KOPT-K1 (cell line): ENCODE data around the gene AIFM3.

Experiments used
- H3K27ac ChIP-seq: fragments of 200-600 bp; sonication (generic); 2 replicates; pipeline ENCODE4 v1.5.1; 2016; ENCODE audit warnings: antibody characterized with exemption, mild to moderate bottlenecking, low read depth, low read length; ENCODE audit not compliant: poor library complexity, severe bottlenecking
- H3K36me3 ChIP-seq: fragments of 200-600 bp; sonication (generic); 2 replicates; pipeline ENCODE4 v1.5.1; 2017; ENCODE audit warnings: antibody characterized with exemption, mild to moderate bottlenecking, low read length, moderate library complexity; ENCODE audit not compliant: insufficient read depth
- H3K9me3 ChIP-seq: fragments of 200-600 bp; sonication (generic); 2 replicates; pipeline ENCODE4 v1.5.1; 2017; ENCODE audit warnings: antibody characterized with exemption, low read length, mild to moderate bottlenecking; ENCODE audit not compliant: insufficient read depth, poor library complexity, severe bottlenecking

AIFM3 gene

DNA sequence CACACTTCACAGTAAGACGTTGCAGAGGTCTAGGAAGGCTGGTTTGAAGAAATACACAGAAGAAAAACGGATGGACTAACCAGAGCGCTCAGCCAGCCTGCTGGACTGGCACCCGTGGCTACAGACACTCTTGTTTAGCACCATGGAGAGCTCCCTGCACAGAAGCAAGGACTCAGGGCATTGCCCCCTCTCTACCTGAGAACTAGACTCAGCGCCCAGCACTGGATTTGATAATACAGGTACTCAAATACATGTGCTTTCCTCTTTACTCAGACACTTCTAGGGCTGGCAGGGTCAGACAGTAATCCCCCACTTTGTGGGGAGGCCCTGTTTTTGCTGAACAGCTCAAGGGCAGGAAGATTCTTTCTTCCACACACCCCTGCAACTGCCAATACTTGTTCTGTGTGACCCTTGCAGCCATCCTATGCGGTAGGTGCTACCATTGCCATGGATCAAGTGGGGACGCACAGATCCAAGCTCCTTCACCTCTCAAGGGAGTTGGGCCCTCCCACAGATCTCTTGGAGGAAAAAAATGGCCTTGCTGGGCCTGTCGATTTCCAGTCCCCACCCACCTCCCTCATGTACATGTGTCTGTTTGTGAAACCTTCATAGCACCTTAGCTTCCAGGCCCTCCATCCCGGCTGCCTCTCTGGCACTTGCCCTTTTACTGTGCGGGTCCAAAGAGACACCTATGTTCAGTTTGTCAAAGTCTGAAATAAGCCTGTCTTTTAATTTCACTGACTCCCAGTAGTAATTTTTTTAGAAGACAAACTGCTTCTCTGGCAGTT is 42.8 kb downstream of the AIFM3 start:
- no peaks in the 10 kb centered on the region for H3K36me3 ChIP-seq
- H3K27ac ChIP-seq, result no peak overlapping the region
- H3K9me3 ChIP-seq, result no peaks in the 10 kb centered on the region

- H3K36me3 ChIP-seq, result no peaks in the 10 kb centered on the region
- no peaks in the 10 kb centered on the region for H3K9me3 ChIP-seq
- no peak overlapping the region for H3K27ac ChIP-seq
Measured at GRCh38 chr22:21010426-21011113, 43.5 kb downstream of the AIFM3 start.

DNA sequence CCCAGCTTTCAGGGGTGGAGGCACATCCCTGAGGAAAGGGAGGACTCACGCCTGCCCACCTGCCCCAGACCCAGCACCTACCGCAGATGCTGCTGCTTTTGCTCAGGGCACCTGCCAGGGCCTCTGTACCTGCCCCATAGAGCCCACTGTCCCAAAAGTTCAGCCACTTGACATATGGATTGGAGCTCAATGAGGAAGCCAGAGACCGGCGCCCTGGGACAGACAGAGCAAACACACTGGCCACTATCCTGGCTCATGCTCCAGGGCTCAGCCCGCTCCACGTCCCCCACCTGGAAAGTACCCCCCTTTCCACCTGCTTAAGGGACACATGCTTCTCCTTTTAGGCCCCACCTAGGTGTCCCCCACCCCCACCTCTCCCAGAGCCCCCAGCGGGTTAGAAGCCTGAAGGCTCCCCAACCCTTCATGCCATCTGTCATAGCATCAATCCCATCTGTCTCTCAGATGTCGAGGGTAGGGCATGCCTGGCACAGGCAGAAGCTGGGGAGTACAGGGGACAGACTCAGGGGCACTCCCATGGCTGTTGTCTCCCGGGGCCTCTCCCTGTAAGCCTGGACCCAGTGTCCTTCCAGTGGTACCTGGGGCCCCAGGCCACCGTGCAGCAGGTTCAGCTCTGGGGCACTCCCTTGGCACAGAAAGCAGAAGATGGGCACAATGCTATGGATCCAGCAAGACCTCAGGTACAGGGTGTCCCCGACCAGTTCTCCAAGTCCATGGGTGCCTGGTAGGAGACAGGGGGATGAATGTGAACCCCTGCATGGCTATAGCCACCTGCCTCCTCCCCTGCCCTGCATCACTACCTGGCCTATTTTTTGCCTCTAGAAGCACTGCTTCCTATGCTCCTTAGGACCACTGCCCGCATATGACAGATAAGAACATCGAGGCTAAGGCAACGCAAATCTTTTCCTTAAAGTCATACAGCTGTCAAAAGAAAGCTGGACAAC is 45.7 kb downstream of the AIFM3 start:
- no peaks in the 10 kb centered on the region for H3K9me3 ChIP-seq
- H3K36me3 ChIP-seq, result no peaks in the 10 kb centered on the region
- no peak overlapping the region for H3K27ac ChIP-seq

DNA sequence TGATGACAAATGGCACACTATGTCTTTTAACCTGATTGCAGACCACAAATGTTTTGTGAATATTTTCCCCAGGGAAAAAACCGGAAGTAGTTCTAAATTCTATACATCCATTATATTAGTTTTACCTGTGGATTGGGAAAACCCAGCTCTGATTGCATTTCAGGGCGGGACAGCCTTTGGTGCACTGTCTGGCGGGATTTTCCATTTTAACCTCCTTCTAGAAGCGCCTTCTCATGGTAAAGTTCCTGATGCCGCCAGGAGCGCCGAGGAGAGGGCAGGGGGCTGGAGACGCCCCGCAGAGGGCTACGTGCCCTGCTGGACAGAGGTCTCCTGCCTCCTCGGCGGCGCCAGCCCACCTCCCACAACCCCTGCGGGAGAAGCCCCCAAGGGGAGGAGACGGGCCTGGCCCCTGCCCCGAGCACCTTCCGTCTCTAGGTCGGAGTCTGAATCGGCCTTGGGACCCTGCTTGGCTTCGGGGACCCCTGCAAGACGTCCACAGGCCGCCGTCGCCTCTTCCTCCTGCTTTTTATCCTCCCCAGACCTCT is 46.7 kb downstream of the AIFM3 start:
- no peaks in the 10 kb centered on the region for H3K9me3 ChIP-seq
- H3K36me3 ChIP-seq, result no peaks in the 10 kb centered on the region
- H3K27ac ChIP-seq, result no peak overlapping the region

DNA sequence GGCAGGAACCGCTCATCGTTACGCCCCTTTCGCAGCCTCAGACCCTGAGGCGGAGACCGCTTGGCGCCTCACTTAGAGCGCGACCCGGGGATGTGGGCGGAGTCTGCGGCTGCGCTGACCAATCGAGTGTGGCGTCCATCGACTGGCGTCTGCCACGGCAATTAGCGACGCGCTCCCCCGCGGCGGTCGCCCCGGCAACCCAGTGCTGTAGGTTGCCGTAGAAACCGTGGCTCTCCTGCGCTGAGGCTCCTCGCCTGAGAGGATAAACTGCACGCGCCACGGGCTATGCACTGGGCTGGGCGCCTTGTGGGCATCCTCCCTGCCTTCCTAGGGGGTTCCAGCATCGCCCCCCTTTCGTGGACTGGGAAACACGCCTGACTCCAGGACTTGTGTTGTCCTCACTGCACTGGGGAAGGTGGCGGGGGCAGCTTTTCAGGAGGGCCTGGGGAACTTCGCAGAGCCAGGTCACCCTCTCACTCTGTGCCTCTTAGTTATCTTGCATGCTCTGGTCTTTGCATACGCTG is 47.2 kb downstream of the AIFM3 start:
- H3K9me3 ChIP-seq, result no peaks in the 10 kb centered on the region
- H3K27ac ChIP-seq, result no peak overlapping the region
- H3K36me3 ChIP-seq, result no peaks in the 10 kb centered on the region

- Histone ChIP-seq H3K27ac (no peak within 1 kb of the TSS), H3K36me3 (no peaks in the 10 kb centered on the region), H3K9me3 (no peaks in the 10 kb centered on the region)
Measured at GRCh38 chr22:21014726-21015465, 47.8 kb downstream of the AIFM3 start, which contains the start of gene P2RX6. Gene P2RX6, plus strand, starts transcription at chr22:21015165. Its CDS starts 10 bp downstream, at chr22:21015175.

- H3K27ac ChIP-seq, result no peak overlapping the region
- no peaks in the 10 kb centered on the region for H3K36me3 ChIP-seq
- no peaks in the 10 kb centered on the region for H3K9me3 ChIP-seq
Measured at GRCh38 chr22:21015466-21016006, 48.5 kb downstream of the AIFM3 start.

DNA sequence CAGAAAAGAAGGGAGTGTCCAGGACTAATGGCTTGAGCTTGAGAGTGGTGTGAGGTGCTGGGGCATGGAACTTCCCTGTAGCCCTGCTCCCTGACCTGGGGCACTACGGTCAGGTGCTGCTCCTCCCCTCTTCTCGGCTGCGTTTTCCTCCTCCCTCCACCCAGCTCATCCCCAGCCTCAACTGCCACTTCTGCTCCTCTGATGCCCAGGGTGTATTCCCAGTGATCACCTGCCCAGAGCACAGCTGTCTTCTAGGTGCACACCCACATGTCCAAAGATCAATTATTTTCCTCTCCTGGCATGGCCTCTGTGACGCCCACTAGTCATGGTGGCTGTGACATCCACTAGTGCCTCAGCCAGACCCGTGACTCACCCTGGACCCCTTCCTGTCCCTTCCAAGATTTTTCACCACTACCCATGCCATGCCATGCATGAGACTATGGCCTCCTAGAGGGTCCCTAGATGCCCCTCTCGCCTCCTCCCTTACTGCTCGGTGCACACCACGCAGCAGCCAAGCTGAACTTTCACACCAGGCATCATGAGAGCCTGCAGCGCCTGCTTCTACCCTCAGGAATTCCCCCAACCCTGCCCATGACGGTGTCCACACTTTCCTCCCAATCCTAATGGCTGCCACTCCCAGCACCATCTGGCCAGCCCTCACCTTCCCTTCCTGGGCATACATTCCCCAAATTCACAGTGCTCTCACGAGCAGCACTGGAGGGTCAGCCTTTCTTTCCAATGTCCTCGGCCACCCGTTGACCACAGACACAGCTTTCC is 49.8 kb downstream of the AIFM3 start:
- Histone ChIP-seq H3K27ac (no peak overlapping the region), H3K36me3 (no peaks in the 10 kb centered on the region), H3K9me3 (no peaks in the 10 kb centered on the region)

- H3K9me3 ChIP-seq, result no peaks in the 10 kb centered on the region
- H3K36me3 ChIP-seq, result no peaks in the 10 kb centered on the region
- H3K27ac ChIP-seq, result no peak overlapping the region
Measured at GRCh38 chr22:21018314-21018713, 51.3 kb downstream of the AIFM3 start.

GRCh38 chr22:21020802-21021429 is 53.9 kb downstream of the AIFM3 start:
- Histone ChIP-seq H3K9me3 (no peaks in the 10 kb centered on the region), H3K27ac (no peak overlapping the region), H3K36me3 (no peaks in the 10 kb centered on the region)

DNA sequence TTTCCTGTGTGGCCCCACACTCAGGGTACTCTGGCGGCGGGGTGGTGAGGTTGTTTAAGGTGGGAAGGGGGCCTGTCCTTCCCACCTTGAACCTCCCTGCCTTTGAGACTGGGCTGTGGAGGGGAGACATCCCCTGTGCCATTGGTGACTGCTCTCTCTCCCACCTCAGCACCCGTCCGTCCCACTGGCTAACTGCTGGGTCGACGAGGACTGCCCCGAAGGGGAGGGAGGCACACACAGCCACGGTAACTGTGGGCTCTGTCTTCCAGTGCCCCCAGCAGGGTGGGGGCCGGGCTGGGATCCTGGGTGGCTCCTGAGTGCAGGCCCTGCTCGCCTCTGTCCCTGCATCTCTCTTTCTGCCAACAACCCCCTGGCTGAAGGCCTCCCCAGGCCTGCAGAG is 55.5 kb downstream of the AIFM3 start:
- Histone ChIP-seq H3K9me3 (no peaks in the 10 kb centered on the region), H3K36me3 (no peaks in the 10 kb centered on the region), H3K27ac (no peak overlapping the region)

DNA sequence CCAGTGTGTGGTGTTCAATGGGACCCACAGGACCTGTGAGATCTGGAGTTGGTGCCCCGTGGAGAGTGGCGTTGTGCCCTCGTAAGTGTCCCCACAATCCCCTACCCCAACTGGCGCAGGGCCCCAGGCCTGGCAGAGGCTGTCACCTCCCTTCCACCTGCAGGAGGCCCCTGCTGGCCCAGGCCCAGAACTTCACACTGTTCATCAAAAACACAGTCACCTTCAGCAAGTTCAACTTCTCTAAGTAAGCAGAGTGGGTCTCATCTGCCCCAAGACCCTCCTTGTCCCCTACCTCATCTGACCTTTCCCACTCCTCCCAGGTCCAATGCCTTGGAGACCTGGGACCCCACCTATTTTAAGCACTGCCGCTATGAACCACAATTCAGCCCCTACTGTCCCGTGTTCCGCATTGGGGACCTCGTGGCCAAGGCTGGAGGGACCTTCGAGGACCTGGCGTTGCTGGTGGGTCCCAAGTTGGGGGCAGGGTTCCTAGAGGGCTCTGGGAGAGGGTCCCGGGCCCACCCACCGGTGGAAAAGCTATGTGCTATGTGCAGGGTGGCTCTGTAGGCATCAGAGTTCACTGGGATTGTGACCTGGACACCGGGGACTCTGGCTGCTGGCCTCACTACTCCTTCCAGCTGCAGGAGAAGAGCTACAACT is 56.0 kb downstream of the AIFM3 start:
- Histone ChIP-seq H3K36me3 (no peaks in the 10 kb centered on the region), H3K27ac (no peak overlapping the region), H3K9me3 (no peaks in the 10 kb centered on the region)
